ENCODE measurements around the gene TEKT1.
"Not testable (repeated sequence)": the region's sequence is repeated elsewhere in the genome, so short reads cannot be mapped to it uniquely, and the experiment has no call there.

GRCh38 chr17:6774906-6775305 is 56.6 kb downstream of the TEKT1 start:
- TF ChIP-seq POLR2AphosphoS5, POLR2A, TAF1, SPI1 (IDR thresholded peaks at IDR 0.05; ENCODE audit: low read depth, low read length): not testable (repeated sequence)

Measured in GM12891 (cell line).